Neural cell (in vitro differentiated cells): ENCODE measurements around the gene SMTN. TPM values are rescaled to one million over a fixed set of nuclear protein-coding genes. Genes with fewer than 3 reads are reported as not detected.

ENCODE experiments used
- H2AFZ ChIP-seq: fragments of 200-600, 300-800 bp; sonication (generic), shearing (Covaris generic); 2 replicates; pipeline ENCODE4 v1.6.0; 2014; ENCODE audit warnings: low read depth, mild to moderate bottlenecking, antibody characterized with exemption, low read length, moderate library complexity
- H3F3A ChIP-seq: fragments of 200-600 bp; shearing (Covaris generic); 2 replicates; pipeline ENCODE4 v1.6.1; 2016; ENCODE audit warnings: mild to moderate bottlenecking, moderate library complexity, mixed read lengths, antibody characterized with exemption, low read length; ENCODE audit not compliant: insufficient read depth, poor library complexity, severe bottlenecking
- H3K27ac ChIP-seq: fragments of 200-600, 300-800 bp; sonication (generic), shearing (Covaris generic); 2 replicates; pipeline ENCODE4 v1.5.1; 2014; ENCODE audit warnings: mild to moderate bottlenecking, low read length, moderate library complexity
- H3K27me3 ChIP-seq: fragments of 300-800, 200-600 bp; sonication (generic), shearing (Covaris generic); 2 replicates; pipeline ENCODE4 v1.6.0; 2014; ENCODE audit warnings: mild to moderate bottlenecking, low read depth, low read length, moderate library complexity; ENCODE audit not compliant: insufficient read depth
- H3K36me3 ChIP-seq: fragments of 300-800, 200-600 bp; sonication (generic), shearing (Covaris generic); 2 replicates; pipeline ENCODE4 v1.5.1; 2014; ENCODE audit warnings: mild to moderate bottlenecking, antibody characterized with exemption, low read length, moderate library complexity; ENCODE audit not compliant: insufficient read depth
- H3K4me2 ChIP-seq: fragments of 300-800, 200-600 bp; sonication (generic), shearing (Covaris generic); 2 replicates; pipeline ENCODE4 v1.6.0; 2014; ENCODE audit warnings: mild to moderate bottlenecking, low read length
- H3K4me3 ChIP-seq: fragments of 300-800, 200-600 bp; sonication (generic), shearing (Covaris generic); 2 replicates; pipeline ENCODE4 v1.5.1; 2014; ENCODE audit warnings: mild to moderate bottlenecking, low read length, moderate library complexity
- H3K79me2 ChIP-seq: fragments of 200-600 bp; shearing (Covaris generic); replicated peaks from 2 replicates; pipeline ENCODE4 v1.6.0; 2014; ENCODE audit warnings: mild to moderate bottlenecking, low read length, moderate library complexity; ENCODE audit not compliant: insufficient read depth
- H3K9ac ChIP-seq: fragments of 300-800, 200-600 bp; sonication (generic), shearing (Covaris generic); 2 replicates; pipeline ENCODE4 v1.6.1; 2016; ENCODE audit warnings: mild to moderate bottlenecking, low read length, mixed read lengths
- H3K9me2 ChIP-seq: fragments of 200-600 bp; shearing (Covaris generic); 2 replicates; pipeline ENCODE4 v1.6.1; 2016; ENCODE audit warnings: mild to moderate bottlenecking, low read length, mixed read lengths; ENCODE audit not compliant: insufficient read depth
- H3K9me3 ChIP-seq: fragments of 200-600, 300-800 bp; sonication (generic), shearing (Covaris generic); 2 replicates; pipeline ENCODE4 v1.6.1; 2016; ENCODE audit warnings: mild to moderate bottlenecking, mixed run types, low read length, moderate library complexity, mixed read lengths
- H4K20me1 ChIP-seq: fragments of 200-600 bp; shearing (Covaris generic); 2 replicates; pipeline ENCODE4 v1.6.1; 2016; ENCODE audit warnings: mild to moderate bottlenecking, mixed run types; ENCODE audit not compliant: insufficient read depth
- CTCF ChIP-seq: fragments of 450-650 bp; IDR thresholded peaks from 2 replicates; pipeline ENCODE4 v1.5.1; 2014; ENCODE audit warnings: antibody characterized with exemption, mild to moderate bottlenecking, moderate library complexity; ENCODE audit not compliant: poor library complexity, severe bottlenecking
- EP300 ChIP-seq: fragments of 450-650 bp; conservative IDR thresholded peaks from 2 replicates; pipeline ENCODE4 v1.6.1; 2014; ENCODE audit warnings: antibody characterized with exemption, mild to moderate bottlenecking, moderate library complexity; ENCODE audit not compliant: poor library complexity, severe bottlenecking
- EZH2 ChIP-seq: fragments of 200-600, 300-800 bp; shearing (Covaris generic), sonication (generic); IDR thresholded peaks from 2 replicates; pipeline ENCODE4 v1.6.1; 2014; ENCODE audit warnings: antibody characterized with exemption, low read length, borderline replicate concordance, mild to moderate bottlenecking; ENCODE audit not compliant: insufficient read depth, poor library complexity, severe bottlenecking
- MXI1 ChIP-seq: fragments of 450-650 bp; conservative IDR thresholded peaks from 2 replicates; pipeline ENCODE4 v1.6.1; 2014; ENCODE audit warnings: antibody characterized with exemption, mild to moderate bottlenecking; ENCODE audit not compliant: poor library complexity, severe bottlenecking
- POLR2AphosphoS5 ChIP-seq: IDR thresholded peaks from 2 replicates; pipeline ENCODE4 v1.6.1; 2012
- RAD21 ChIP-seq: fragments of 450-650 bp; conservative IDR thresholded peaks from 2 replicates; pipeline ENCODE4 v1.6.1; 2014; ENCODE audit warnings: antibody characterized with exemption, mild to moderate bottlenecking, moderate library complexity
- REST ChIP-seq: IDR thresholded peaks from 2 replicates; pipeline ENCODE4 v1.6.1; 2012; ENCODE audit warnings: borderline replicate concordance
- SMC3 ChIP-seq: fragments of 450-650 bp; conservative IDR thresholded peaks from 2 replicates; pipeline ENCODE4 v1.6.1; 2014; ENCODE audit warnings: antibody characterized with exemption, mild to moderate bottlenecking, moderate library complexity; ENCODE audit not compliant: poor library complexity
- TAF1 ChIP-seq: IDR thresholded peaks from 2 replicates; pipeline ENCODE4 v1.6.1; 2012; ENCODE audit warnings: low read depth
- polyA plus RNA-seq: library from polyadenylated mRNA; depleted of rRNA; stranded (reverse); fragments of >200 nt; gene quantifications from 2 replicates; pipeline ENCODE4 v1.2.3, GENCODE V29; 2014

Gene SMTN
- polyA plus RNA-seq, 1 donor from 2014 or later, result 3.4 TPM

- Histone ChIP-seq H3K9me2 (no peaks in the 10 kb centered on the region), H3K9ac (no peak overlapping the region), H3K4me2 (no peak overlapping the region), H3F3A (no peaks in the 10 kb centered on the region), H3K36me3 (no peaks in the 10 kb centered on the region), H3K79me2 (no peaks in the 10 kb centered on the region), H2AFZ (no peak overlapping the region), H3K9me3 (no peaks in the 10 kb centered on the region), H4K20me1 (no peaks in the 10 kb centered on the region), H3K27me3 (no peaks in the 10 kb centered on the region), H3K27ac (no peak overlapping the region), H3K4me3 (no peak overlapping the region)
- TF ChIP-seq SMC3 (no peak), EZH2 (no peak), MXI1 (no peak)
Observed at GRCh38 chr22:31040542-31041398, 40.3 kb upstream of the SMTN start.

- Histone ChIP-seq H3F3A (no peaks in the 10 kb centered on the region), H3K27ac (no peak overlapping the region), H3K9me2 (no peaks in the 10 kb centered on the region), H3K27me3 (no peaks in the 10 kb centered on the region), H3K9me3 (no peaks in the 10 kb centered on the region), H3K36me3 (no peaks in the 10 kb centered on the region), H3K4me2 (no peak overlapping the region), H4K20me1 (no peaks in the 10 kb centered on the region), H3K79me2 (no peaks in the 10 kb centered on the region), H3K4me3 (no peak overlapping the region), H3K9ac (no peak overlapping the region), H2AFZ (no peak overlapping the region)
- TF ChIP-seq REST, result no peak
- TF ChIP-seq SMC3, result no peak
- no peak for TF ChIP-seq EP300
- TF ChIP-seq RAD21, result no peak
- no peak for TF ChIP-seq CTCF
- no peak for TF ChIP-seq TAF1
- TF ChIP-seq POLR2AphosphoS5, result no peak
- TF ChIP-seq MXI1, result no peak
- TF ChIP-seq EZH2, result no peak
Observed at GRCh38 chr22:31044262-31044861, 36.8 kb upstream of the SMTN start.
